GM03348 (cell line): ENCODE results near the gene NEMP2.
"Not testable (repeated sequence)": the region's sequence is repeated elsewhere in the genome, so short reads cannot be mapped to it uniquely, and the experiment has no call there.

Source experiments
- DNase-seq: peaks from one replicate; pipeline ENCODE4 v3.0.0; 2012; ENCODE audit warnings: low spot score

Gene NEMP2

GRCh38 chr2:190490502-190490901, 44.0 kb downstream of the NEMP2 start:
- no peak for DNase-seq

GRCh38 chr2:190489475-190489874, 45.0 kb downstream of the NEMP2 start:
- DNase-seq = no peak

GRCh38 chr2:190488516-190489233, 45.8 kb downstream of the NEMP2 start:
- DNase-seq = no peak

GRCh38 chr2:190486037-190486623, 48.4 kb downstream of the NEMP2 start:
- DNase-seq = peak; percentile 7

- no peak for DNase-seq
These were observed 52.1 kb downstream of the NEMP2 start for GRCh38 chr2:190482451-190482850.

- DNase-seq = no peak
These were observed 53.2 kb downstream of the NEMP2 start for GRCh38 chr2:190481339-190481738.

- DNase-seq = no peak
These were observed 55.8 kb downstream of the NEMP2 start for GRCh38 chr2:190478572-190479195.

GRCh38 chr2:190477661-190478454, 56.7 kb downstream of the NEMP2 start:
- DNase-seq = peak; percentile 7

- no peak for DNase-seq
These were observed 64.2 kb downstream of the NEMP2 start for GRCh38 chr2:190470256-190470826.

GRCh38 chr2:190469771-190470170, 64.8 kb downstream of the NEMP2 start:
- no peak for DNase-seq

- DNase-seq = peak; percentile 89
These were observed 65.5 kb downstream of the NEMP2 start for GRCh38 chr2:190468814-190469569.

- DNase-seq = not testable (repeated sequence)
These were observed 66.2 kb downstream of the NEMP2 start for GRCh38 chr2:190468354-190468753.

GRCh38 chr2:190467575-190468083, 66.9 kb downstream of the NEMP2 start:
- DNase-seq = no peak

- DNase-seq = no peak
These were observed 67.6 kb downstream of the NEMP2 start for GRCh38 chr2:190466819-190467446.

GRCh38 chr2:190465060-190465459, 69.5 kb downstream of the NEMP2 start:
- no peak for DNase-seq

- DNase-seq = no peak
These were observed 71.9 kb downstream of the NEMP2 start for GRCh38 chr2:190462611-190463010.

- no peak for DNase-seq
These were observed 72.3 kb downstream of the NEMP2 start for GRCh38 chr2:190462181-190462580.

- no peak for DNase-seq
These were observed 74.0 kb downstream of the NEMP2 start for GRCh38 chr2:190460487-190460886.

GRCh38 chr2:190459881-190460280, 74.6 kb downstream of the NEMP2 start:
- no peak for DNase-seq

GRCh38 chr2:190458352-190459107, 76.0 kb downstream of the NEMP2 start:
- DNase-seq = no peak
